Measurements from ENCODE around the gene COX7C. TPM values are rescaled to one million over a fixed set of nuclear protein-coding genes. Genes with fewer than 3 reads are reported as not detected.

COX7C gene
- total and polyA plus RNA-seq, 2 experiments from 2014 or later: 145 to 424 TPM

GRCh38 chr5:86617309-86617755 is 409 bp upstream of the COX7C start:
- Histone ChIP-seq H3K9me3 (ENCODE audit: low read depth) (no peaks in the 10 kb centered on the region), H3K27me3 (replicated peaks; ENCODE audit: insufficient read depth) (no peaks in the 10 kb centered on the region), H2AFZ (peak overlapping the region; percentile 97), H3K36me3 (ENCODE audit: low read depth) (peaks cover 22% of the 10 kb centered on the region), H3K4me3 (peak overlapping the region; percentile 99), H4K20me1 (ENCODE audit: insufficient read depth) (no peaks in the 10 kb centered on the region), H3F3A (ENCODE audit: insufficient read depth) (peaks cover 13% of the 10 kb centered on the region; the same call in 1 of the 2 replicates), H3K9me2 (ENCODE audit: insufficient read depth) (no peaks in the 10 kb centered on the region), H3K9ac (no peak overlapping the region), H3K27ac (no peak overlapping the region), H3K79me2 (ENCODE audit: insufficient read depth) (peaks cover 24% of the 10 kb centered on the region), H3K4me2 (ENCODE audit: unreplicated experiment) (no peak overlapping the region), H3K4me1 (ENCODE audit: insufficient read depth) (peaks cover 8% of the 10 kb centered on the region; the same call in 1 of the 2 replicates)
- TF ChIP-seq EZH2phosphoT487 (IDR thresholded peaks at IDR 0.05; ENCODE audit: insufficient read depth, low read depth): no peak
- no peak for TF ChIP-seq EZH2 (IDR thresholded peaks at IDR 0.05; ENCODE audit: insufficient read depth, poor library complexity, severe bottlenecking)
- 76 to 79% methylated on average over 6 of the region's 6 CpGs for WGBS, 2 experiments (ENCODE audit: low coverage in 1 of 2, low lambda C conversion rate in 2 of 2, missing lambda C conversion rate in 2 of 2)
- in situ Hi-C loops (cut with MboI): no loop called here
- DNase-seq: no peak

DNA sequence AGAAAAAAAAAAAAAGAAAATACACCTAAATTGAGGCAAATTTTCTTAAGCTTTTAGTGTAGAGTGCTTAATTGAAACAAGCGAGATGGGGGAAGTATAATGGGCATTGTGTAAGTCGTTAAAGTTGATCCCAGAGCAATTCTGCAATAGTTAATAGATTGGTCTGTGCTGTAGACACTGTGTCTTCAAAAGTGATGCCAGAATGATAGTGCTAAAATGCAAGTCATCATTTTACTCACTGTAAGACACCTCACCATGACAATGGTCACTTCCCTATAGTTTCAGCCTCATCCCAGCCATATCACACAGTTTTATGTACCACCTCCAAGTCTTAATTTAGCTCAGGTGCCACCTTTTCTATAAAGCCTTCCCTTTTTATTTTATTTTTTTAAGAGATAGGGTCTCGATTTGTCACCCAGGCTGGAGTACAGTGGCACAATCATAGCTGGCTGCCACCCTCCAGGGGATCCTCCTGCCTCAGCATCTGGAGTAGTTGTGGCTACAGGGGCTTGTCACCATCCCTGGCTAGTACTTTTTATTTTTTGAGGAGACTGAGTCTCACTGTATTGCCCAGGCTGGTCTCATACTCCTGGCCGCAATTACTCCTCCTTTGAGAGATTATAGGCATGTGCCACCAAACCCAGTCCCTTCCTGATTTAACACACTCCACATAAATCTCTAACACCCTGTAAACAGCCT is 6.2 kb downstream of the COX7C start:
- H3K4me2 ChIP-seq (ENCODE audit: unreplicated experiment): no peak overlapping the region
- 97 to 99% methylated on average over 4 of the region's 4 CpGs for WGBS, 2 experiments (ENCODE audit: low coverage in 1 of 2, low lambda C conversion rate in 2 of 2, missing lambda C conversion rate in 2 of 2)
- TF ChIP-seq EZH2phosphoT487 (IDR thresholded peaks at IDR 0.05; ENCODE audit: insufficient read depth, low read depth) (no peak), EZH2 (IDR thresholded peaks at IDR 0.05; ENCODE audit: insufficient read depth, poor library complexity, severe bottlenecking) (no peak)
- H3K36me3 ChIP-seq (ENCODE audit: low read depth): peaks cover 22% of the 10 kb centered on the region
- H3K9ac ChIP-seq: no peak overlapping the region
- no peaks in the 10 kb centered on the region for H3K27me3 ChIP-seq (replicated peaks; ENCODE audit: insufficient read depth)
- 0 out of 2 replicates have a peak, but pooled peaks cover 3% of the 10 kb centered on the region for H3K4me1 ChIP-seq (ENCODE audit: insufficient read depth)
- H3K9me2 ChIP-seq (ENCODE audit: insufficient read depth): 0 out of 2 replicates have a peak, but pooled peaks cover 2% of the 10 kb centered on the region
- peaks cover 21% of the 10 kb centered on the region; the same call in 1 of the 2 replicates for H3F3A ChIP-seq (ENCODE audit: insufficient read depth)
- H3K79me2 ChIP-seq (ENCODE audit: insufficient read depth): peaks cover 12% of the 10 kb centered on the region
- DNase-seq: no peak
- H2AFZ ChIP-seq: no peak overlapping the region
- H4K20me1 ChIP-seq (ENCODE audit: insufficient read depth): no peaks in the 10 kb centered on the region
- H3K4me3 ChIP-seq: no peak overlapping the region
- in situ Hi-C loops (cut with MboI): no loop called here
- no peak overlapping the region for H3K27ac ChIP-seq
- H3K9me3 ChIP-seq (ENCODE audit: low read depth): no peaks in the 10 kb centered on the region

DNA sequence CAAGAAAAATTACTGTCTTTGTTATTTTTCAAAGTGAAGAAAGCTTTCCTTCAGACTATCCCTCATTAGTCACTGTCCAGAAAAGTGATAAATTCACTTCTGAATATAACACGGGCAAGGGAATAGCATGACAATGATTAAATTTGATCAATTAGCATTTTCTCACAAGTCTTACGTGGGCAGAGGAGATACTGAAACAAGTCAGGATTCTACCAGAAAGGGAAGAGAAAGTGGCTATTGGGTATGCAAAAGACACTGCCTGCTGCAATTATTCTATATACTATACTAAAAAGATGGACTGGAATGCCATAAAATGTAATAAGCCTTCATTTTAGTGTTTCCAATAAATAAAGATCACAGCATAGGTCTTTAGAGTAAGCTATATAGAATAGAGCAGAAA is 7.4 kb downstream of the COX7C start:
- no peaks in the 10 kb centered on the region for H3K9me3 ChIP-seq (ENCODE audit: low read depth)
- H3K9ac ChIP-seq: no peak overlapping the region

GRCh38 chr5:86626149-86626548 is 8.4 kb downstream of the COX7C start:
- H3K9me2 ChIP-seq (ENCODE audit: insufficient read depth): 0 out of 2 replicates have a peak, but pooled peaks cover 2% of the 10 kb centered on the region
- H3K4me3 ChIP-seq: no peak overlapping the region
- no peak overlapping the region for H3K4me2 ChIP-seq (ENCODE audit: unreplicated experiment)
- H3K27ac ChIP-seq: no peak overlapping the region
- in situ Hi-C loops (cut with MboI): no loop called here
- DNase-seq: no peak
- H3K9me3 ChIP-seq (ENCODE audit: low read depth): no peaks in the 10 kb centered on the region
- no peak overlapping the region for H2AFZ ChIP-seq
- H3K4me1 ChIP-seq (ENCODE audit: insufficient read depth): no peaks in the 10 kb centered on the region
- H3K27me3 ChIP-seq (replicated peaks; ENCODE audit: insufficient read depth): peaks cover 4% of the 10 kb centered on the region; the same call in 1 of the 2 replicates
- H3K79me2 ChIP-seq (ENCODE audit: insufficient read depth): no peaks in the 10 kb centered on the region
- no peak overlapping the region for H3K9ac ChIP-seq
- H4K20me1 ChIP-seq (ENCODE audit: insufficient read depth): no peaks in the 10 kb centered on the region
- peaks cover 7% of the 10 kb centered on the region for H3K36me3 ChIP-seq (ENCODE audit: low read depth)
- H3F3A ChIP-seq (ENCODE audit: insufficient read depth): 0 out of 2 replicates have a peak, but pooled peaks cover 8% of the 10 kb centered on the region
- TF ChIP-seq EZH2phosphoT487 (IDR thresholded peaks at IDR 0.05; ENCODE audit: insufficient read depth, low read depth) (no peak), EZH2 (IDR thresholded peaks at IDR 0.05; ENCODE audit: insufficient read depth, poor library complexity, severe bottlenecking) (no peak)

More for the DNA sequence above, 7.4 kb downstream of the COX7C start:
- no peak overlapping the region for H3K4me3 ChIP-seq
- WGBS, 2 experiments (ENCODE audit: low coverage in 1 of 2, low lambda C conversion rate in 2 of 2, missing lambda C conversion rate in 2 of 2): 52 to 63% methylated on average over 2 of the region's 2 CpGs
- peaks cover 3% of the 10 kb centered on the region; the same call in 1 of the 2 replicates for H3K27me3 ChIP-seq (replicated peaks; ENCODE audit: insufficient read depth)
- in situ Hi-C loops (cut with MboI): no loop called here
- H2AFZ ChIP-seq: no peak overlapping the region
- peaks cover under 1% of the 10 kb centered on the region; the same call in 1 of the 2 replicates for H3K79me2 ChIP-seq (ENCODE audit: insufficient read depth)
- TF ChIP-seq EZH2 (IDR thresholded peaks at IDR 0.05; ENCODE audit: insufficient read depth, poor library complexity, severe bottlenecking) (no peak), EZH2phosphoT487 (IDR thresholded peaks at IDR 0.05; ENCODE audit: insufficient read depth, low read depth) (no peak)
- H3K4me2 ChIP-seq (ENCODE audit: unreplicated experiment): no peak overlapping the region
- H3K27ac ChIP-seq: no peak overlapping the region
- 0 out of 2 replicates have a peak, but pooled peaks cover 2% of the 10 kb centered on the region for H3K9me2 ChIP-seq (ENCODE audit: insufficient read depth)
- no peaks in the 10 kb centered on the region for H3K4me1 ChIP-seq (ENCODE audit: insufficient read depth)
- no peak for DNase-seq
- no peaks in the 10 kb centered on the region for H4K20me1 ChIP-seq (ENCODE audit: insufficient read depth)
- peaks cover 17% of the 10 kb centered on the region for H3K36me3 ChIP-seq (ENCODE audit: low read depth)
- H3F3A ChIP-seq (ENCODE audit: insufficient read depth): peaks cover 16% of the 10 kb centered on the region; the same call in 1 of the 2 replicates

All from GM23248 (cell line).